Endodermal cell (in vitro differentiated cells): ENCODE measurements around the gene CLCF1. TPM values are rescaled to one million over a fixed set of nuclear protein-coding genes. Genes with fewer than 3 reads are reported as not detected.
"Not testable (repeated sequence)": the region's sequence is repeated elsewhere in the genome, so short reads cannot be mapped to it uniquely, and the experiment has no call there.

Experiments used
- DNase-seq: peaks from one replicate; pipeline ENCODE4 v3.0.0-alpha.2; 2017
- H3K27ac ChIP-seq: 2 replicates; pipeline ENCODE4 v1.5.1; 2013; ENCODE audit warnings: mild to moderate bottlenecking, low read depth, low read length, moderate library complexity
- H3K27me3 ChIP-seq: 2 replicates; pipeline ENCODE4 v1.6.1; 2013; ENCODE audit warnings: mild to moderate bottlenecking, low read length, moderate library complexity; ENCODE audit not compliant: insufficient read depth, control insufficient read depth, poor library complexity, severe bottlenecking
- H3K36me3 ChIP-seq: 2 replicates; pipeline ENCODE4 v1.7.0; 2013; ENCODE audit warnings: mild to moderate bottlenecking, low read length, moderate library complexity; ENCODE audit not compliant: control insufficient read depth, insufficient read depth
- H3K4me1 ChIP-seq: one replicate; pipeline ENCODE4 v1.7.0; 2013; ENCODE audit warnings: low read length; ENCODE audit not compliant: control insufficient read depth, insufficient read depth
- H3K4me3 ChIP-seq: 2 replicates; pipeline ENCODE4 v1.5.1; 2013; ENCODE audit warnings: mild to moderate bottlenecking, low read length, moderate library complexity
- H3K9ac ChIP-seq: 2 replicates; pipeline ENCODE4 v1.6.1; 2013; ENCODE audit warnings: mild to moderate bottlenecking, low read length, moderate library complexity; ENCODE audit not compliant: poor library complexity, severe bottlenecking; ENCODE audit errors: extremely low read depth
- H3K9me3 ChIP-seq: 2 replicates; pipeline ENCODE4 v1.6.1; 2013; ENCODE audit warnings: mild to moderate bottlenecking, low read length, moderate library complexity; ENCODE audit not compliant: control insufficient read depth
- H3K27ac Mint-ChIP-seq: 2 replicates; pipeline ENCODE4 v1.8.0; 2020; ENCODE audit warnings: mixed read lengths
- H3K27me3 Mint-ChIP-seq: 2 replicates; pipeline ENCODE4 v1.8.0; 2021; ENCODE audit warnings: mild to moderate bottlenecking, mixed read lengths; ENCODE audit not compliant: insufficient read depth
- H3K36me3 Mint-ChIP-seq: 2 replicates; pipeline ENCODE4 v1.8.0; 2020; ENCODE audit warnings: low read depth, mixed read lengths
- H3K4me1 Mint-ChIP-seq: 2 replicates; pipeline ENCODE4 v1.8.0; 2020; ENCODE audit warnings: mixed read lengths
- H3K4me3 Mint-ChIP-seq: 2 replicates; pipeline ENCODE4 v1.8.0; 2020; ENCODE audit warnings: mild to moderate bottlenecking, moderate library complexity, mixed read lengths
- H3K9me3 Mint-ChIP-seq: 2 replicates; pipeline ENCODE4 v1.8.0; 2020; ENCODE audit warnings: mild to moderate bottlenecking, mixed read lengths
- WGBS, 2 experiments: methylation state at CpG; one replicate each; pipeline versions ENCODE4 v1.1.5 to v1.1.7; 2013; ENCODE audit warnings: missing lambda C conversion rate in 2 of 2, mixed read lengths in 1 of 2; ENCODE audit not compliant: insufficient coverage in 1 of 2, insufficient read length in 1 of 2; 5-methylcytosine and 5-hydroxymethylcytosine counted together
- total RNA-seq, 2 donors: library from RNA; stranded (reverse); fragmentation: NEBNext Ultra II Directional in 1 of 2; extraction: Animal tissue kit (Norgen Biotek cat#: 25700) in 1 of 2; gene quantifications; 2 replicates in 1 of 2; 3 replicates in 1 of 2; pipeline ENCODE4 v1.2.1, GENCODE V29; 2021
- TF ChIP-seq, protein P1 (sequence below): fragments of 200-600 bp; sonication (generic); conservative IDR thresholded peaks from 2 replicates; pipeline ENCODE4 v1.5.0; 2021; ENCODE audit warnings: antibody characterized with exemption, mild to moderate bottlenecking

The CLCF1 gene
- total RNA-seq, 2 donors from 2014 or later, result 3.6 to 4.8 TPM

DNA sequence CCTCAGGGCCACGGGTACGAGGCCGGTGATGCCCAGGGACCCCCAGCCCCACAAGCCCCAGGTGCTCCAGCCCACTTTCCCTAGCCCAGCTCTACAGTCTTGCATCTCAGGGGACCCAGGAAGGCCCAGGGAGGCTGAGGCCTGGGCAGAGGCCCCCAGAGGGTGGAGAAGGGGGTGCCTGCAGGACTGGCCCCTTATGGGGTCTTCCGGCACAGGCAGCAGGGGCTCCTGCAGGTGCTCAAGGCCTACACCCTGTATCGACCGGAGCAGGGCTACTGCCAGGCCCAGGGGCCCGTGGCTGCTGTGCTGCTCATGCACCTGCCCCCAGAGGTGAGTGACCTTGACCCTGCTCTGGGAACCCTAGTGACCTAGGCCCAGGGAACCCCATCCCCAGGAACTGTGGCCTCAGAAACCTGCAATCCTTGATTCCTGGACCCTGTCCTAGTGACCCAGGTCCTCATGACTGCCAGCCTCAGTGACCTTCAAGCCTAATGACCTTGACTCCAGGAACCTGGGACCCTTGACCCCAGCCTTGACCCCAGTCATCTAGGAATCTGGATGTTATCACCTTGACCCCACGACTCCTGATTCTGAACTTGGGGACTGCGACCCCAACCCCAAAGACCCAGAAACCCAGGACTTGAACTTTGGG, 32.4 kb upstream of the CLCF1 start:
- DNase-seq, result no peak
- H3K36me3 ChIP-seq, result no peaks in the 10 kb centered on the region
- Mint-ChIP-seq H3K27me3 (peaks cover 5% of the 10 kb centered on the region), H3K27ac (no peak overlapping the region), H3K36me3 (no peaks in the 10 kb centered on the region), H3K4me1 (peaks cover under 1% of the 10 kb centered on the region), H3K4me3 (no peak overlapping the region), H3K9me3 (no peaks in the 10 kb centered on the region)
- 92 to 98% methylated on average over 5 to 9 of the region's 9 CpGs for WGBS, 2 experiments
- H3K4me3 ChIP-seq, result no peak overlapping the region
- TF ChIP-seq, protein P1, sequence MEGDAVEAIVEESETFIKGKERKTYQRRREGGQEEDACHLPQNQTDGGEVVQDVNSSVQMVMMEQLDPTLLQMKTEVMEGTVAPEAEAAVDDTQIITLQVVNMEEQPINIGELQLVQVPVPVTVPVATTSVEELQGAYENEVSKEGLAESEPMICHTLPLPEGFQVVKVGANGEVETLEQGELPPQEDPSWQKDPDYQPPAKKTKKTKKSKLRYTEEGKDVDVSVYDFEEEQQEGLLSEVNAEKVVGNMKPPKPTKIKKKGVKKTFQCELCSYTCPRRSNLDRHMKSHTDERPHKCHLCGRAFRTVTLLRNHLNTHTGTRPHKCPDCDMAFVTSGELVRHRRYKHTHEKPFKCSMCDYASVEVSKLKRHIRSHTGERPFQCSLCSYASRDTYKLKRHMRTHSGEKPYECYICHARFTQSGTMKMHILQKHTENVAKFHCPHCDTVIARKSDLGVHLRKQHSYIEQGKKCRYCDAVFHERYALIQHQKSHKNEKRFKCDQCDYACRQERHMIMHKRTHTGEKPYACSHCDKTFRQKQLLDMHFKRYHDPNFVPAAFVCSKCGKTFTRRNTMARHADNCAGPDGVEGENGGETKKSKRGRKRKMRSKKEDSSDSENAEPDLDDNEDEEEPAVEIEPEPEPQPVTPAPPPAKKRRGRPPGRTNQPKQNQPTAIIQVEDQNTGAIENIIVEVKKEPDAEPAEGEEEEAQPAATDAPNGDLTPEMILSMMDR, result no peak
- no peaks in the 10 kb centered on the region for H3K27me3 ChIP-seq
- peaks cover 8% of the 10 kb centered on the region for H3K4me1 ChIP-seq
- no peaks in the 10 kb centered on the region for H3K9me3 ChIP-seq
- no peak overlapping the region for H3K9ac ChIP-seq
- H3K27ac ChIP-seq, result no peak overlapping the region

GRCh38 chr11:67405196-67405567, 31.8 kb upstream of the CLCF1 start:
- DNase-seq, result no peak
- 95% methylated on average over 6 of the region's 6 CpGs; no CpG with 5 or more reads in 1 of the 2 experiments for WGBS, 2 experiments
- peaks cover 8% of the 10 kb centered on the region for H3K4me1 ChIP-seq
- H3K4me3 ChIP-seq, result no peak overlapping the region
- no peak overlapping the region for H3K9ac ChIP-seq
- H3K27ac Mint-ChIP-seq, result no peak overlapping the region
- peaks cover 5% of the 10 kb centered on the region for H3K36me3 ChIP-seq
- H3K9me3 ChIP-seq, result no peaks in the 10 kb centered on the region
- no peak overlapping the region for H3K4me3 Mint-ChIP-seq
- peaks cover 5% of the 10 kb centered on the region for H3K27me3 Mint-ChIP-seq
- peaks cover 6% of the 10 kb centered on the region for H3K4me1 Mint-ChIP-seq
- TF ChIP-seq, protein P1, result no peak
- no peak overlapping the region for H3K27ac ChIP-seq
- no peaks in the 10 kb centered on the region for H3K27me3 ChIP-seq
- H3K9me3 Mint-ChIP-seq, result no peaks in the 10 kb centered on the region
- H3K36me3 Mint-ChIP-seq, result peaks cover 6% of the 10 kb centered on the region

- Mint-ChIP-seq H3K4me3 (no peak overlapping the region), H3K36me3 (peaks cover 8% of the 10 kb centered on the region), H3K4me1 (peaks cover 8% of the 10 kb centered on the region), H3K27me3 (peaks cover 5% of the 10 kb centered on the region), H3K27ac (no peak overlapping the region), H3K9me3 (no peaks in the 10 kb centered on the region)
- TF ChIP-seq, protein P1, result no peak
- Histone ChIP-seq H3K4me3 (no peak overlapping the region), H3K27ac (no peak overlapping the region), H3K9ac (no peak overlapping the region), H3K36me3 (peaks cover 8% of the 10 kb centered on the region), H3K4me1 (peaks cover 10% of the 10 kb centered on the region), H3K9me3 (no peaks in the 10 kb centered on the region), H3K27me3 (no peaks in the 10 kb centered on the region)
- WGBS, 2 experiments, result 95 to 100% methylated on average over 4 to 13 of the region's 13 CpGs
- no peak for DNase-seq
Observed at GRCh38 chr11:67404515-67405195, 31.3 kb upstream of the CLCF1 start.

GRCh38 chr11:67403085-67403484, 29.7 kb upstream of the CLCF1 start:
- not testable (repeated sequence) for DNase-seq, H3K9me3 ChIP-seq, H3K27me3 ChIP-seq, H3K4me3 ChIP-seq, H3K4me3 Mint-ChIP-seq, H3K27ac ChIP-seq, H3K9ac ChIP-seq, H3K27me3 Mint-ChIP-seq, H3K9me3 Mint-ChIP-seq, H3K4me1 ChIP-seq, H3K27ac Mint-ChIP-seq, H3K4me1 Mint-ChIP-seq
- peaks cover 19% of the 10 kb centered on the region for H3K36me3 Mint-ChIP-seq
- WGBS, 2 experiments, result 93 to 96% methylated on average over 9 of the region's 9 CpGs
- peaks cover 20% of the 10 kb centered on the region for H3K36me3 ChIP-seq

- Mint-ChIP-seq H3K4me3 (peak overlapping the region; percentile 66), H3K36me3 (peaks cover 26% of the 10 kb centered on the region)
- not testable (repeated sequence) for H3K4me3 ChIP-seq, H3K9ac ChIP-seq, H3K27ac Mint-ChIP-seq, H3K4me1 ChIP-seq, H3K9me3 ChIP-seq, H3K9me3 Mint-ChIP-seq, H3K27ac ChIP-seq, H3K27me3 ChIP-seq, H3K27me3 Mint-ChIP-seq, H3K4me1 Mint-ChIP-seq, DNase-seq
- peaks cover 28% of the 10 kb centered on the region for H3K36me3 ChIP-seq
- 87 to 89% methylated on average over 18 to 19 of the region's 19 CpGs for WGBS, 2 experiments
Observed at GRCh38 chr11:67402192-67402839, 28.9 kb upstream of the CLCF1 start.
